Measurements from ENCODE around the gene AGER.
"Not testable (repeated sequence)": the region's sequence is repeated elsewhere in the genome, so short reads cannot be mapped to it uniquely, and the experiment has no call there.

Gene AGER

GRCh38 chr6:32190054-32190851, 6.2 kb upstream of the AGER start, which contains the start of gene PBX2:
TSS of gene PBX2 (minus strand) at chr6:32190202. CDS start at chr6:32189915, 287 bp downstream.
- Histone ChIP-seq H3K27me3 (ENCODE audit: control insufficient read depth in 1 of 2, insufficient read depth in 2 of 2, low read length in 2 of 2) (no peaks in the 10 kb centered on the region), H3K36me3 (ENCODE audit: insufficient read depth, low read length) (peaks cover 20% of the 10 kb centered on the region), H3K9me3 (ENCODE audit: low read length) (no peaks in the 10 kb centered on the region), H3K9ac (ENCODE audit: low read length) (peak within 1 kb of the TSS; percentile 98), H3K4me3 (ENCODE audit: low read depth in 1 of 2, low read length in 2 of 2) (peak within 1 kb of the TSS; percentile 35 to 73), H3K27ac (ENCODE audit: low read depth, low read length) (peak within 1 kb of the TSS; percentile 99), H3K4me1 (ENCODE audit: insufficient read depth, low read length) (peaks cover 50% of the 10 kb centered on the region)

GRCh38 chr6:32189742-32190053, 5.6 kb upstream of the AGER start:
- Histone ChIP-seq H3K9ac (ENCODE audit: low read length) (peak overlapping the region; percentile 98), H3K9me3 (ENCODE audit: low read length) (no peaks in the 10 kb centered on the region), H3K4me3 (ENCODE audit: low read depth in 1 of 2, low read length in 2 of 2) (peak overlapping the region; percentile 35 to 73), H3K36me3 (ENCODE audit: insufficient read depth, low read length) (peaks cover 20% of the 10 kb centered on the region), H3K27me3 (ENCODE audit: control insufficient read depth in 1 of 2, insufficient read depth in 2 of 2, low read length in 2 of 2) (no peaks in the 10 kb centered on the region), H3K4me1 (ENCODE audit: insufficient read depth, low read length) (peaks cover 44% of the 10 kb centered on the region), H3K27ac (ENCODE audit: low read depth, low read length) (peak overlapping the region; percentile 99)

- peaks cover 40% of the 10 kb centered on the region for H3K4me1 ChIP-seq (ENCODE audit: insufficient read depth, low read length)
- H3K9me3 ChIP-seq (ENCODE audit: low read length): no peaks in the 10 kb centered on the region
- H3K27ac ChIP-seq (ENCODE audit: low read depth, low read length): peak overlapping the region; percentile 99
- H3K9ac ChIP-seq (ENCODE audit: low read length): peak overlapping the region; percentile 98
- peak overlapping the region; percentile 35 to 73 for H3K4me3 ChIP-seq (ENCODE audit: low read depth in 1 of 2, low read length in 2 of 2)
- no peaks in the 10 kb centered on the region for H3K27me3 ChIP-seq (ENCODE audit: control insufficient read depth in 1 of 2, insufficient read depth in 2 of 2, low read length in 2 of 2)
- H3K36me3 ChIP-seq (ENCODE audit: insufficient read depth, low read length): peaks cover 20% of the 10 kb centered on the region
These were observed 5.2 kb upstream of the AGER start for GRCh38 chr6:32189069-32189741.

DNA sequence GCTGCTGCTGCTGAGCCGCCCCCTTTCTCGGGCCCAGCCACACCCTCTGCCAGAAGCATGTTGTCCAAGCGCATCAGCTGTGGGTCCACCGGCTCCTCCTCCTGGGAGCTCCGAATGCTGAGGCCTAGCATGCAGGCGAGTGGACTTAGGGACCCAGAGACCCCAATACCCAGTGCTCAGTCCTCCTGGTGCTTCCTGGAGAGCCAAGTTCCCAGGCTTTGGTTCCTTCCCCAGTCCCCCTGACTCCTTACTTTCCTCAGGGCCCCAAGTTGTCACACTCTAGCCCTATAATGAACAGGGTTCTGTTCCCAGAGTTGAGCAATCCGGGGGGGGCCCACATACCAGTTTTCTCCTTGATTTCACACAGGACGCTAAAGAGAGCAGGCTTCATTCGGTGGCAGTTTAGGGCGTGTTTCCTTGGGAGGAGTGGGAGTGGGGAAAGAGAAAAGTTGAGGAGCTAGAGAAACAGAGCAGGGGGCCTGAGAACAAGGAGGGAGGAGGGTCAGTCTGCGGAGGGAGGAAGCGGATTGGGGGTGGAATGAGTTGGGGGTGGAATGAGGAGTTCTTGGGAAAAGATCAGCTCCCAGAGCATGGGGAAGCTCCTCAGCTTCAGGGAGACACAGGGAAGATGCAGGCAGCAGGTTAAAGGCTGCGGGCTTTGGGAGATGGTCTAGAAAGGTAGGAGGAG, 4.5 kb upstream of the AGER start:
- peaks cover 37% of the 10 kb centered on the region for H3K4me1 ChIP-seq (ENCODE audit: insufficient read depth, low read length)
- no peaks in the 10 kb centered on the region for H3K9me3 ChIP-seq (ENCODE audit: low read length)
- H3K27ac ChIP-seq (ENCODE audit: low read depth, low read length): peak overlapping the region; percentile 99
- peak overlapping the region; percentile 98 for H3K9ac ChIP-seq (ENCODE audit: low read length)
- no peaks in the 10 kb centered on the region for H3K27me3 ChIP-seq (ENCODE audit: control insufficient read depth in 1 of 2, insufficient read depth in 2 of 2, low read length in 2 of 2)
- H3K4me3 ChIP-seq (ENCODE audit: low read depth in 1 of 2, low read length in 2 of 2): peak overlapping the region; percentile 35 to 73
- H3K36me3 ChIP-seq (ENCODE audit: insufficient read depth, low read length): peaks cover 23% of the 10 kb centered on the region

- H3K9ac ChIP-seq (ENCODE audit: low read length): peak overlapping the region; percentile 98
- peak overlapping the region; percentile 23 for H3K27ac ChIP-seq (ENCODE audit: low read depth, low read length)
- H3K4me3 ChIP-seq (ENCODE audit: low read depth in 1 of 2, low read length in 2 of 2): peak overlapping the region in 1 of 2 donors; percentile 73
These were observed 3.8 kb upstream of the AGER start for GRCh38 chr6:32187725-32188380.

GRCh38 chr6:32187009-32187709, 3.1 kb upstream of the AGER start:
- Histone ChIP-seq H3K9ac (ENCODE audit: low read length) (no peak overlapping the region), H3K4me1 (ENCODE audit: insufficient read depth, low read length) (peaks cover 37% of the 10 kb centered on the region), H3K36me3 (ENCODE audit: insufficient read depth, low read length) (peaks cover 35% of the 10 kb centered on the region), H3K9me3 (ENCODE audit: low read length) (no peaks in the 10 kb centered on the region), H3K27ac (ENCODE audit: low read depth, low read length) (peak overlapping the region; percentile 23), H3K4me3 (ENCODE audit: low read depth in 1 of 2, low read length in 2 of 2) (peak overlapping the region in 1 of 2 donors; percentile 73), H3K27me3 (ENCODE audit: control insufficient read depth in 1 of 2, insufficient read depth in 2 of 2, low read length in 2 of 2) (no peaks in the 10 kb centered on the region)

More at GRCh38 chr6:32187725-32188380, 3.8 kb upstream of the AGER start:
- Histone ChIP-seq H3K36me3 (ENCODE audit: insufficient read depth, low read length) (peaks cover 30% of the 10 kb centered on the region), H3K4me1 (ENCODE audit: insufficient read depth, low read length) (peaks cover 37% of the 10 kb centered on the region)
- not testable (repeated sequence) for H3K9me3 ChIP-seq (ENCODE audit: low read length); H3K27me3 ChIP-seq (ENCODE audit: control insufficient read depth in 1 of 2, insufficient read depth in 2 of 2, low read length in 2 of 2)

GRCh38 chr6:32186151-32186840, 2.2 kb upstream of the AGER start:
- H3K9me3 ChIP-seq (ENCODE audit: low read length); H3K9ac ChIP-seq (ENCODE audit: low read length); H3K27me3 ChIP-seq (ENCODE audit: control insufficient read depth in 1 of 2, insufficient read depth in 2 of 2, low read length in 2 of 2); H3K4me3 ChIP-seq (ENCODE audit: low read depth in 1 of 2, low read length in 2 of 2): not testable (repeated sequence)
- Histone ChIP-seq H3K4me1 (ENCODE audit: insufficient read depth, low read length) (peaks cover 36% of the 10 kb centered on the region), H3K36me3 (ENCODE audit: insufficient read depth, low read length) (peaks cover 39% of the 10 kb centered on the region), H3K27ac (ENCODE audit: low read depth, low read length) (peak overlapping the region; percentile 86)

DNA sequence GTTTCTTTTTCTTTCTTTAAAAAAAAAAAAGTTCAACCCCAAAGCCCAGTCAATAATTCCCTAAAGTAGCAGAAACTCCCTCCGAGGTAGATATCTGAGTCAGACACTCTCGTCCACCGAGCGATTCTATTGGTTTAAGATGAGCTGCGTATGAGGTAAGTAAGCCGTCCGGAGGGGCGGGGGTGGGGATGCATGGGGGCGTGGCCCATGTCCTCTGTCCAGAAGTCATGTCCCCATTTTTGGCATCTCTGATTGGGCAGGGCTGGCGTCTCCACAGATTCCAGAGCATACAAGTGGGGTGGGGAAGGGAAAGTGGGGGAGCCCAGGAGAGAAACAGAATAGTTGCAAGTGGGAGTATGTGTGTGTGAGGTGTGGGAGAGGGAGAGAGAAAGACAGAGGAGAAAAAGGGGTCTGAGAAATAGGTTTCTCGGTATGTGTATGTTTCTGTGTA, 1.7 kb upstream of the AGER start:
- Histone ChIP-seq H3K4me1 (ENCODE audit: insufficient read depth, low read length) (peaks cover 36% of the 10 kb centered on the region), H3K27ac (ENCODE audit: low read depth, low read length) (peak overlapping the region; percentile 56), H3K36me3 (ENCODE audit: insufficient read depth, low read length) (peaks cover 44% of the 10 kb centered on the region)
- H3K4me3 ChIP-seq (ENCODE audit: low read depth in 1 of 2, low read length in 2 of 2); H3K27me3 ChIP-seq (ENCODE audit: control insufficient read depth in 1 of 2, insufficient read depth in 2 of 2, low read length in 2 of 2); H3K9ac ChIP-seq (ENCODE audit: low read length); H3K9me3 ChIP-seq (ENCODE audit: low read length): not testable (repeated sequence)

GRCh38 chr6:32183483-32184083, 470 bp downstream of the AGER start:
- Histone ChIP-seq H3K27me3 (ENCODE audit: control insufficient read depth in 1 of 2, insufficient read depth in 2 of 2, low read length in 2 of 2) (no peaks in the 10 kb centered on the region), H3K36me3 (ENCODE audit: insufficient read depth, low read length) (peaks cover 60% of the 10 kb centered on the region), H3K27ac (ENCODE audit: low read depth, low read length) (no peak overlapping the region), H3K9me3 (ENCODE audit: low read length) (no peaks in the 10 kb centered on the region), H3K4me1 (ENCODE audit: insufficient read depth, low read length) (peaks cover 50% of the 10 kb centered on the region), H3K4me3 (ENCODE audit: low read depth in 1 of 2, low read length in 2 of 2) (no peak overlapping the region), H3K9ac (ENCODE audit: low read length) (no peak overlapping the region)

DNA sequence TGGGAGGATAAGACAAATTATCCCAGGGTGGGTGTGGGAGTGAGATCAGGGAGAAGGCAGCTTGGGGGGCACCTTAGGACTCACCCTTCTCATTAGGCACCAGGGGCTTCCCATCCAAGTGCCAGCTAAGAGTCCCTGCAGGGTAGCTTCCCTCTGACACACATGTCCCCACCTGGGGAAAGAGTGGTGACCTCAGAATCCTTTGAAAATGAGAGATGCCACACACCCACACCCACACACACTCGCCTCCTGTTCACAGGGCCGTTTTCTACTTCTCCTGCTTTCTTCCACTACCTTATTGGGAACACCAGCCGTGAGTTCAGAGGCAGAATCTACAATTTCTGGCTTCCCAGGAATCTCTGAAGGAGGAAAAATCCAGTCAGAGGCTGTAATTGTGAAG, 1.0 kb downstream of the AGER start:
- Histone ChIP-seq H3K36me3 (ENCODE audit: insufficient read depth, low read length) (peaks cover 60% of the 10 kb centered on the region), H3K4me3 (ENCODE audit: low read depth in 1 of 2, low read length in 2 of 2) (no peak overlapping the region), H3K9ac (ENCODE audit: low read length) (no peak overlapping the region), H3K27ac (ENCODE audit: low read depth, low read length) (no peak overlapping the region), H3K27me3 (ENCODE audit: control insufficient read depth in 1 of 2, insufficient read depth in 2 of 2, low read length in 2 of 2) (no peaks in the 10 kb centered on the region), H3K4me1 (ENCODE audit: insufficient read depth, low read length) (peaks cover 45% of the 10 kb centered on the region), H3K9me3 (ENCODE audit: low read length) (no peaks in the 10 kb centered on the region)

Data from muscle layer of colon (tissue), 2 donors.